ENCODE measurements around the gene ENTPD8.

The ENTPD8 gene

GRCh38 chr9:137447722-137448601 is 6.8 kb upstream of the ENTPD8 start:
- peak in 13 of 56 donors; percentile 18 to 73 (median 36) for DNase-seq

- peak in 2 of 56 donors; percentile 26 to 42 for DNase-seq
Measured at GRCh38 chr9:137446851-137447471, 5.8 kb upstream of the ENTPD8 start.

- DNase-seq: no peak
Measured at GRCh38 chr9:137445930-137446431, 4.8 kb upstream of the ENTPD8 start.

GRCh38 chr9:137445275-137445807 is 4.2 kb upstream of the ENTPD8 start:
- peak in 47 of 56 donors; percentile 11 to 84 (median 51) for DNase-seq

GRCh38 chr9:137444106-137444790 is 3.1 kb upstream of the ENTPD8 start:
- DNase-seq: no peak

GRCh38 chr9:137441935-137442321 is 771 bp upstream of the ENTPD8 start:
- no peak for DNase-seq

GRCh38 chr9:137439158-137439714 is 1.9 kb downstream of the ENTPD8 start:
- DNase-seq: no peak

GRCh38 chr9:137438591-137439157 is 2.5 kb downstream of the ENTPD8 start:
- DNase-seq: no peak

GRCh38 chr9:137437691-137438590 is 3.2 kb downstream of the ENTPD8 start:
- DNase-seq: no peak

- DNase-seq: no peak
Measured at GRCh38 chr9:137436761-137437600, 4.2 kb downstream of the ENTPD8 start.

GRCh38 chr9:137435980-137436760 is 5.0 kb downstream of the ENTPD8 start:
- DNase-seq: no peak

- no peak for DNase-seq
Measured at GRCh38 chr9:137435381-137435891, 5.7 kb downstream of the ENTPD8 start.

- DNase-seq: no peak
Measured at GRCh38 chr9:137434498-137435380, 6.4 kb downstream of the ENTPD8 start.

- DNase-seq: no peak
Measured at GRCh38 chr9:137433916-137434431, 7.2 kb downstream of the ENTPD8 start.

- DNase-seq: no peak
Measured at GRCh38 chr9:137433349-137433915, 7.7 kb downstream of the ENTPD8 start.

- DNase-seq: no peak
Measured at GRCh38 chr9:137432687-137433348, 8.3 kb downstream of the ENTPD8 start.
